AG09319 (cell line): ENCODE data around the gene RHOH.

Experiments used
- DNase-seq: peaks from one replicate; pipeline ENCODE4 v3.0.0-alpha.2; 2010; ENCODE audit warnings: low read depth; ENCODE audit errors: extremely low read depth
- TF ChIP-seq, protein P1 (sequence below): IDR thresholded peaks from 2 replicates; pipeline ENCODE4 v1.5.1; 2011; ENCODE audit warnings: low read depth, mild to moderate bottlenecking, inconsistent platforms, low read length, moderate library complexity

RHOH gene

GRCh38 chr4:40214661-40215418 is 18.0 kb downstream of the RHOH start:
- TF ChIP-seq, protein P1, sequence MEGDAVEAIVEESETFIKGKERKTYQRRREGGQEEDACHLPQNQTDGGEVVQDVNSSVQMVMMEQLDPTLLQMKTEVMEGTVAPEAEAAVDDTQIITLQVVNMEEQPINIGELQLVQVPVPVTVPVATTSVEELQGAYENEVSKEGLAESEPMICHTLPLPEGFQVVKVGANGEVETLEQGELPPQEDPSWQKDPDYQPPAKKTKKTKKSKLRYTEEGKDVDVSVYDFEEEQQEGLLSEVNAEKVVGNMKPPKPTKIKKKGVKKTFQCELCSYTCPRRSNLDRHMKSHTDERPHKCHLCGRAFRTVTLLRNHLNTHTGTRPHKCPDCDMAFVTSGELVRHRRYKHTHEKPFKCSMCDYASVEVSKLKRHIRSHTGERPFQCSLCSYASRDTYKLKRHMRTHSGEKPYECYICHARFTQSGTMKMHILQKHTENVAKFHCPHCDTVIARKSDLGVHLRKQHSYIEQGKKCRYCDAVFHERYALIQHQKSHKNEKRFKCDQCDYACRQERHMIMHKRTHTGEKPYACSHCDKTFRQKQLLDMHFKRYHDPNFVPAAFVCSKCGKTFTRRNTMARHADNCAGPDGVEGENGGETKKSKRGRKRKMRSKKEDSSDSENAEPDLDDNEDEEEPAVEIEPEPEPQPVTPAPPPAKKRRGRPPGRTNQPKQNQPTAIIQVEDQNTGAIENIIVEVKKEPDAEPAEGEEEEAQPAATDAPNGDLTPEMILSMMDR, result no peak
- DNase-seq, result no peak

- TF ChIP-seq, protein P1, result no peak
- no peak for DNase-seq
Measured at GRCh38 chr4:40216622-40217366, 20.0 kb downstream of the RHOH start.

- no peak for DNase-seq
- TF ChIP-seq, protein P1, result no peak
Measured at GRCh38 chr4:40221744-40222143, 24.9 kb downstream of the RHOH start.

DNA sequence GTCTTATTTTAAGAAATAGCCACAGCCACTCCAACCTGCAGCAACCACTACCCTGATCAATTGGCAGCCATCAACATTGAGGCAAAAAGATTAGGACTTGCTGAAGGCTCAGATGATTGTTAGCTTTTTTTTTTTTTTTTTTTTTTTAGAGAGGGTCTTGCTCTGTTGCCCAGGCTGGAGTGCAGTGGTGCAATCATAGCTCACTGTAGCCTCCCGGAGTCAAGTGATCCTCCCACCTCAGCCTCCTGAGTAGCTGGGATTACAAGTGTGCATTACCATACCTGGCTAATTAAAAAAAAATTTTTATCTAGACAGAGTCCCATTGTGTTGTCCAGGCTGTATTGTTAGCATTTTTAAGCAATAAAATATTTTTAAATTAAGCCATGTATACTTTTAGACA is 26.5 kb downstream of the RHOH start:
- TF ChIP-seq, protein P1, result no peak

GRCh38 chr4:40224432-40224831 is 27.6 kb downstream of the RHOH start:
- no peak for DNase-seq
- TF ChIP-seq, protein P1, result no peak

More for the DNA sequence above, 26.5 kb downstream of the RHOH start:
- no peak for DNase-seq

- TF ChIP-seq, protein P1, result no peak
- DNase-seq, result no peak
Measured at GRCh38 chr4:40225497-40225896, 28.7 kb downstream of the RHOH start.

DNA sequence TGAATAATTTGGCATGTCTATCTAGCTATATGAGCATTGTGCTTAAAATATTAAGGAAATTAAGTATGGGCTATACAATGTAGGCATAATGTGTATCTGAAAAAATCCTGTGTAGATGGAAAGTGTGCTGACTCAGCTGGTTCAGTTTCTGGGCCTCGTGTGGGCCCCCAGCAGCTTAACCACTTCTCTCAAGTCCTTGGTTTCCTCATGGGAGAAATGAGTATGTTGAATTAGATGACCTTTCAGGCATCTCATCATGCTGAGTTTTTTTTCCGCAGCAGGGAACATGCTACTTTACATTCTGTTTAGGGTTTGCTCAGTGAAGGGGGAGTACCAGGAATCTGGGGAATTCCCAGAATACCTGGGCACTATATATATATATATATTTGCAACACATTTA is 30.5 kb downstream of the RHOH start:
- DNase-seq, result no peak
- TF ChIP-seq, protein P1, result no peak
